GM19463 (cell line): ENCODE measurements around the gene TUBA1C.
"Not testable (repeated sequence)": the region's sequence is repeated elsewhere in the genome, so short reads cannot be mapped to it uniquely, and the experiment has no call there.

Source experiments
- ATAC-seq: cut with Tn5 transposase; IDR thresholded peaks from one replicate; pipeline ENCODE4 v1.9.1; 2021; ENCODE audit warnings: mild to moderate bottlenecking, moderate library complexity; ENCODE audit not compliant: unreplicated experiment

TUBA1C gene

GRCh38 chr12:49282740-49283375 is 18.0 kb downstream of the TUBA1C start:
- not testable (repeated sequence) for ATAC-seq

GRCh38 chr12:49283541-49284429 is 18.9 kb downstream of the TUBA1C start:
- ATAC-seq = no peak

- ATAC-seq = no peak
Measured at GRCh38 chr12:49284672-49285071, 19.8 kb downstream of the TUBA1C start.

GRCh38 chr12:49287876-49288275 is 23.0 kb downstream of the TUBA1C start:
- no peak for ATAC-seq

- ATAC-seq = no peak
Measured at GRCh38 chr12:49288412-49288853, 23.6 kb downstream of the TUBA1C start.

- no peak for ATAC-seq
Measured at GRCh38 chr12:49288922-49289555, 24.2 kb downstream of the TUBA1C start.

- no peak for ATAC-seq
Measured at GRCh38 chr12:49292729-49293055, 27.8 kb downstream of the TUBA1C start.

GRCh38 chr12:49293056-49293956 is 28.4 kb downstream of the TUBA1C start:
- no peak for ATAC-seq

- ATAC-seq = no peak
Measured at GRCh38 chr12:49294086-49294803, 29.4 kb downstream of the TUBA1C start.

GRCh38 chr12:49294804-49295081 is 29.9 kb downstream of the TUBA1C start:
- ATAC-seq = no peak

GRCh38 chr12:49295082-49295936 is 30.4 kb downstream of the TUBA1C start, which contains the start of gene PRPH:
Gene PRPH, plus strand, starts transcription at chr12:49295147. Its CDS starts 54 bp downstream, at chr12:49295201.
- no peak for ATAC-seq

- ATAC-seq = no peak
Measured at GRCh38 chr12:49296034-49296835, 31.4 kb downstream of the TUBA1C start.

GRCh38 chr12:49296836-49297694 is 32.2 kb downstream of the TUBA1C start:
- ATAC-seq = no peak

- ATAC-seq = no peak
Measured at GRCh38 chr12:49297695-49298060, 32.8 kb downstream of the TUBA1C start.

- no peak for ATAC-seq
Measured at GRCh38 chr12:49298160-49298559, 33.3 kb downstream of the TUBA1C start.

- ATAC-seq = no peak
Measured at GRCh38 chr12:49301760-49302159, 36.9 kb downstream of the TUBA1C start.

- no peak for ATAC-seq
Measured at GRCh38 chr12:49304161-49304560, 39.3 kb downstream of the TUBA1C start.
